Common myeloid progenitor, CD34-positive (primary cell): ENCODE results near the gene IL1RN.

Source experiments
- CTCF ChIA-PET: fragments of 350-600 bp; sonication (Branson Sonifier 250); formaldehyde crosslinking; loops from one replicate; lab custom pipeline; 2021; ENCODE audit warnings: antibody characterized with exemption; lab: Charles Lee
- POLR2A ChIA-PET: fragments of 350-600 bp; sonication (Branson Sonifier 250); formaldehyde crosslinking; loops from one replicate; lab custom pipeline; 2021; ENCODE audit warnings: antibody characterized with exemption; lab: Charles Lee
- DNase-seq, 3 donors: peaks; one replicate each; pipeline versions ENCODE4 v3.0.0 to v3.0.0-alpha.2; 2013
- H3K27ac ChIP-seq, 2 experiments: 1 replicate in 1 of 2; 2 replicates in 1 of 2; pipeline ENCODE4 v1.7.0; 2013; ENCODE audit warnings: inconsistent platforms in 2 of 2, low read length in 2 of 2, mild to moderate bottlenecking in 2 of 2, low read depth in 1 of 2, moderate library complexity in 1 of 2; ENCODE audit not compliant: severe bottlenecking in 2 of 2, insufficient read depth in 1 of 2, poor library complexity in 1 of 2
- H3K27me3 ChIP-seq, 5 experiments: replicated peaks in 2 of 5; 1 replicate in 3 of 5; 2 replicates in 2 of 5; pipeline versions ENCODE4 v1.6.1 to v1.7.0; 2013; ENCODE audit warnings: low read length in 4 of 5, mild to moderate bottlenecking in 2 of 5, moderate library complexity in 2 of 5, inconsistent platforms in 1 of 5; ENCODE audit not compliant: insufficient read depth in 5 of 5, control insufficient read depth in 4 of 5
- H3K36me3 ChIP-seq, 4 experiments: 1 replicate in 2 of 4; 2 replicates in 2 of 4; pipeline versions ENCODE4 v1.6.1 to v1.7.0; 2013; ENCODE audit warnings: low read length in 3 of 4, control low read depth in 1 of 4, mild to moderate bottlenecking in 1 of 4; ENCODE audit not compliant: control insufficient read depth in 4 of 4, insufficient read depth in 4 of 4
- H3K4me1 ChIP-seq, 4 experiments: 1 replicate in 3 of 4; 2 replicates in 1 of 4; pipeline versions ENCODE4 v1.6.1 to v1.7.1; 2013; ENCODE audit warnings: low read length in 3 of 4, mild to moderate bottlenecking in 3 of 4, control low read depth in 1 of 4, inconsistent platforms in 1 of 4, moderate library complexity in 1 of 4; ENCODE audit not compliant: control insufficient read depth in 4 of 4, insufficient read depth in 4 of 4; ENCODE audit errors: control extremely low read depth in 1 of 4
- H3K4me3 ChIP-seq, 7 experiments: 1 replicate in 4 of 7; 2 replicates in 3 of 7; pipeline versions ENCODE4 v1.5.1 to v1.7.0; 2013; ENCODE audit warnings: mild to moderate bottlenecking in 7 of 7, low read length in 6 of 7, moderate library complexity in 6 of 7, inconsistent platforms in 2 of 7, low read depth in 2 of 7, control low read depth in 1 of 7; ENCODE audit not compliant: insufficient read depth in 4 of 7, control insufficient read depth in 1 of 7; ENCODE audit errors: extremely low read depth in 1 of 7
- H3K9me3 ChIP-seq, 5 experiments: 1 replicate in 4 of 5; 2 replicates in 1 of 5; pipeline versions ENCODE4 v1.6.1 to v1.7.1; 2013; ENCODE audit warnings: low read length in 4 of 5, mild to moderate bottlenecking in 2 of 5, inconsistent platforms in 1 of 5, low read depth in 1 of 5, moderate library complexity in 1 of 5; ENCODE audit not compliant: control insufficient read depth in 4 of 5, insufficient read depth in 2 of 5; ENCODE audit errors: control extremely low read depth in 1 of 5
- WGBS: methylation state at CpG from one replicate; pipeline ENCODE4 v1.1.5; 2013; ENCODE audit not compliant: insufficient coverage; 5-methylcytosine and 5-hydroxymethylcytosine counted together

IL1RN gene

GRCh38 chr2:113160962-113161361 is 33.6 kb downstream of the IL1RN start:
- Histone ChIP-seq H3K4me1 (peaks cover 6 to 14% (median 9%) of the 10 kb centered on the region in 4 experiments), H3K4me3 (no peak overlapping the region), H3K27ac (no peak overlapping the region), H3K9me3 (no peaks in the 10 kb centered on the region), H3K27me3 (no peaks in the 10 kb centered on the region), H3K36me3 (no peaks in the 10 kb centered on the region)
- 100% methylated on average over 3 of the region's 5 CpGs for WGBS
- ChIA-PET CTCF (interaction anchor here (0.8 kb wide), 1 partner anchor 38 kb away, joined by 4 read pairs; no protein-coding TSS in a partner anchor), POLR2A (no interaction called here)
- DNase-seq, result no peak

DNA sequence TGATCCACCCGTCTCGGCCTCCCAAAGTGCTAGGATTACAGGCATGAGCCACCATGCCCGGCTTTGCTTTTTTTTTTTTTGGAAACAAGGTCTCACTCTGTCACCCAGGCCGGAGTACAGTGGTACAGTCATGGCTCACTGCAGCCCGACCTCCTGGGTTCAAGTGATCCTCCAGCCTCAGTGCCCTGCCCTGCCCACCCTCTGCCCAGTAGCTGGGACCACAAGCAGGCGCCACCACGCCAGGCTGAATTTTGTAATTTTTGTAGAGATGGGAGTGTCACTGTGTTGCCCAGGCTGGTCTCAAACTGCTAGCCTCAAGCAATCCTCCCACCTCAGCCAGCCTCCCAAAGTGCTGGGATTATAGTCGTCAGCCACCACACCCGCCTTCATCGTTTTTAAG is 34.8 kb downstream of the IL1RN start:
- CTCF ChIA-PET, result interaction anchor here (0.8 to 1.4 kb wide), 5 partner anchors 9 to 36 kb away, joined by 3 to 6 read pairs (median 3); no protein-coding TSS in a partner anchor
- WGBS, result 100% methylated on average over 4 of the region's 10 CpGs
- H3K4me3 ChIP-seq, result no peak overlapping the region
- POLR2A ChIA-PET, result no interaction called here
- no peak overlapping the region for H3K27ac ChIP-seq
- H3K9me3 ChIP-seq, result no peaks in the 10 kb centered on the region
- no peaks in the 10 kb centered on the region for H3K36me3 ChIP-seq
- no peak for DNase-seq
- no peaks in the 10 kb centered on the region for H3K27me3 ChIP-seq
- peaks cover 0 to 13% (median 6%) of the 10 kb centered on the region in 4 experiments for H3K4me1 ChIP-seq

GRCh38 chr2:113162869-113163268 is 35.5 kb downstream of the IL1RN start:
- Histone ChIP-seq H3K4me3 (no peak overlapping the region), H3K27ac (no peak overlapping the region), H3K36me3 (no peaks in the 10 kb centered on the region), H3K4me1 (peaks cover 0 to 12% (median 2%) of the 10 kb centered on the region in 4 experiments), H3K27me3 (no peaks in the 10 kb centered on the region), H3K9me3 (no peaks in the 10 kb centered on the region)
- DNase-seq, result no peak
- POLR2A ChIA-PET, result no interaction called here
- CTCF ChIA-PET, result interaction anchor here (0.8 to 4.1 kb wide), 10 partner anchors 8 to 208 kb away, joined by 3 to 16 read pairs (median 4); no protein-coding TSS in a partner anchor

DNA sequence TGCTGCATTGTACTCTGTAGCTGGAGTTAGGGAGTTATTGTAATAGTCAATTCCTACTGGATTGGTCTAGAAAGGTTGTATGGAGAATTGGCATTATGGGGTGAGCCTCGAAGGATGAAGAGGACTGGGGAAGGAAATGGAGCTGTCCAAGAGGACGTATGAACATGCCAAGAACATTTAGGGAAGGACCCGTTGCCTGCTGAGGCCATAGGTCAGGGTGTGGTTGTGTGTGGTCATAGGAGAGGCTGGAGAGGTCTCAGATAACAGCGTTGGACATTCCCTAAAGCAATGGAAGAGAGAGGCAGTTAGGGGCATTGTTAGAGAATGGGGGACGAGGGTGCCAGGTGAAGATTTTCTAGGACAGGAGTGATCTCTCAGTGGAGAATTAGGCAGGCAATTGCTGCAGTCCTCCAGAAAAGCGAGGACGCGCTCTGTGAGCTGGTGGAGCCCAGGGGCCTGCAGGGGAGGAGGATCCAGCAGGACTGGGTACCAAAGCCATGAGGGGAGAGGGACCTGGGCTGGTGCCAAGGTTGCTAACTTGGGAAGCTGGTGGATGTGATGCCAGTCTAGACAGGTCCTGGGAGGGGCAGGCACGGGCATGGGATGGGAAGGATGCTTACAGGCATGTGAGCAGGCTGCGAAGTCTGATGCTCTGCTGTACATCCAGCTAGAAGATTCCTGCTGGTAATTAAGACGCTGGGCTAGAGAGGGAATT is 37.0 kb downstream of the IL1RN start:
- Histone ChIP-seq H3K4me1 (peaks cover 0 to 14% (median 3%) of the 10 kb centered on the region in 4 experiments), H3K36me3 (no peaks in the 10 kb centered on the region), H3K4me3 (no peak overlapping the region), H3K27me3 (no peaks in the 10 kb centered on the region), H3K27ac (no peak overlapping the region), H3K9me3 (no peaks in the 10 kb centered on the region)
- POLR2A ChIA-PET, result interaction anchor here (1.3 kb wide), 1 partner anchor 11 kb away, joined by 3 read pairs; no protein-coding TSS in a partner anchor
- WGBS, result 93% methylated on average over 11 of the region's 11 CpGs
- CTCF ChIA-PET, result interaction anchor here (0.8 to 4.1 kb wide), 6 partner anchors 8 to 37 kb away, joined by 3 to 16 read pairs (median 3); no protein-coding TSS in a partner anchor
- DNase-seq, result no peak

- Histone ChIP-seq H3K27me3 (no peaks in the 10 kb centered on the region), H3K4me3 (no peak overlapping the region), H3K36me3 (no peaks in the 10 kb centered on the region), H3K4me1 (peaks cover 0 to 14% (median 3%) of the 10 kb centered on the region in 4 experiments), H3K27ac (no peak overlapping the region), H3K9me3 (no peaks in the 10 kb centered on the region)
- no peak for DNase-seq
- WGBS, result 91% methylated on average over 10 of the region's 10 CpGs
- CTCF ChIA-PET, result interaction anchor here (0.8 to 4.1 kb wide), 7 partner anchors 9 to 36 kb away, joined by 3 to 16 read pairs (median 3); no protein-coding TSS in a partner anchor
- POLR2A ChIA-PET, result interaction anchor here (1.3 kb wide), 1 partner anchor 10 kb away, joined by 3 read pairs; no protein-coding TSS in a partner anchor
Observed at GRCh38 chr2:113164930-113165585, 37.7 kb downstream of the IL1RN start.

DNA sequence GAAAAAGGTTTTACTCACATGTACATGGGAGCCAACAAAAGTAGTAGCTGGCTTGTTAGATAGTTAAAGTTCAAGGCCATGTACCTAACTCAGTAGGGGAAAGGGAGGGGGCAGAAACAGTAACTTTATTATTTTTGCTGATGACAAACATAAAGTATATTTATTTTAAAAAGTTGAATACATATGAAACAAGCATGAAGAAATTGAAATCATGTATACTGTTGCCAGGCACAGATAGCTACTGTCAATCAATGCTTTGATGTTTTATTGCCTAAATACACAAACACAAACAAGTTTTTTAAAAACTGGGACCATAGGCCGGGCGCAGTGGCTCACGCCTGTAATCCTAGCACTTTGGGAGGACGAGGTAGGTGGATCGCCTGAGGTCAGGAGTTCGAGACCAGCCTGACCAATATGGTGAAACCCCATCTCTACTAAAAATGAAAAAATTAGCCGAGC is 38.8 kb downstream of the IL1RN start:
- Histone ChIP-seq H3K4me3 (no peak overlapping the region), H3K36me3 (no peaks in the 10 kb centered on the region), H3K27ac (no peak overlapping the region), H3K4me1 (peaks cover 0 to 14% (median 3%) of the 10 kb centered on the region in 4 experiments), H3K9me3 (no peaks in the 10 kb centered on the region), H3K27me3 (no peaks in the 10 kb centered on the region)
- ChIA-PET POLR2A (no interaction called here), CTCF (interaction anchor here (0.8 to 4.1 kb wide), 4 partner anchors 9 to 29 kb away, joined by 3 to 16 read pairs (median 4); no protein-coding TSS in a partner anchor)
- 98% methylated on average over 6 of the region's 7 CpGs for WGBS
- DNase-seq, result no peak
